H9 (cell line): Measurements from ENCODE around the gene UBE2J1. TPM values are rescaled to one million over a fixed set of nuclear protein-coding genes. Genes with fewer than 3 reads are reported as not detected.

Experiments
- DNase-seq: peaks from one replicate; pipeline ENCODE4 v3.0.0-alpha.2; 2017
- H2AFZ ChIP-seq: one replicate; pipeline ENCODE4 v1.6.1; 2013; ENCODE audit warnings: mild to moderate bottlenecking, low read length, control low read depth, moderate library complexity
- H2AK5ac ChIP-seq: 2 replicates; pipeline ENCODE4 v1.6.1; 2013; ENCODE audit warnings: low read length, control low read depth, mixed read lengths; ENCODE audit not compliant: insufficient read length
- H2BK120ac ChIP-seq: one replicate; pipeline ENCODE4 v1.6.1; 2013; ENCODE audit warnings: low read depth, mild to moderate bottlenecking, low read length, control low read depth, inconsistent platforms; ENCODE audit not compliant: poor library complexity, severe bottlenecking
- H2BK12ac ChIP-seq: 2 replicates; pipeline ENCODE4 v1.6.1; 2013; ENCODE audit warnings: low read length, control low read depth, mixed read lengths, low read depth; ENCODE audit not compliant: insufficient read length
- H2BK15ac ChIP-seq: 2 replicates; pipeline ENCODE4 v1.6.1; 2013; ENCODE audit warnings: low read depth, low read length, control low read depth
- H2BK20ac ChIP-seq: one replicate; pipeline ENCODE4 v1.6.1; 2013; ENCODE audit warnings: low read depth, mild to moderate bottlenecking, low read length, control low read depth, inconsistent platforms; ENCODE audit not compliant: poor library complexity, severe bottlenecking
- H2BK5ac ChIP-seq: 2 replicates; pipeline ENCODE4 v1.6.1; 2013; ENCODE audit warnings: low read length, control low read depth, mixed read lengths; ENCODE audit not compliant: insufficient read length
- H3K14ac ChIP-seq: 2 replicates; pipeline ENCODE4 v1.6.1; 2013; ENCODE audit warnings: low read length, control low read depth; ENCODE audit not compliant: insufficient read depth
- H3K18ac ChIP-seq: 2 replicates; pipeline ENCODE4 v1.6.1; 2013; ENCODE audit warnings: low read depth, mild to moderate bottlenecking, mixed read lengths, low read length, control low read depth; ENCODE audit not compliant: insufficient read length
- H3K23ac ChIP-seq: 2 replicates; pipeline ENCODE4 v1.6.1; 2013; ENCODE audit warnings: low read length, control low read depth, mixed read lengths, low read depth; ENCODE audit not compliant: insufficient read length
- H3K23me2 ChIP-seq: 2 replicates; pipeline ENCODE4 v1.6.1; 2013; ENCODE audit warnings: low read depth, mild to moderate bottlenecking, mixed read lengths, low read length, control low read depth; ENCODE audit not compliant: insufficient read length, poor library complexity, severe bottlenecking
- H3K27ac ChIP-seq: 2 replicates; pipeline ENCODE4 v1.5.1; 2013; ENCODE audit warnings: low read length, control low read depth, mixed read lengths, low read depth; ENCODE audit not compliant: insufficient read length
- H3K27me3 ChIP-seq: 2 replicates; pipeline ENCODE4 v1.6.1; 2013; ENCODE audit warnings: low read length, control low read depth, inconsistent platforms; ENCODE audit not compliant: insufficient read depth
- H3K4ac ChIP-seq: 2 replicates; pipeline ENCODE4 v1.6.1; 2013; ENCODE audit warnings: low read depth, mild to moderate bottlenecking, control low read depth, inconsistent platforms, low read length, moderate library complexity
- H3K4me1 ChIP-seq: 2 replicates; pipeline ENCODE4 v1.6.1; 2013; ENCODE audit warnings: low read length, control low read depth, inconsistent platforms; ENCODE audit not compliant: insufficient read depth
- H3K4me2 ChIP-seq: 2 replicates; pipeline ENCODE4 v1.6.1; 2013; ENCODE audit warnings: low read length, control low read depth, mixed read lengths; ENCODE audit not compliant: insufficient read length, insufficient read depth
- H3K56ac ChIP-seq: 2 replicates; pipeline ENCODE4 v1.6.1; 2013; ENCODE audit warnings: low read depth, mild to moderate bottlenecking, mixed read lengths, low read length, control low read depth; ENCODE audit not compliant: insufficient read length
- H3K79me1 ChIP-seq: 2 replicates; pipeline ENCODE4 v1.6.1; 2013; ENCODE audit warnings: low read depth, mild to moderate bottlenecking, moderate library complexity, low read length, control low read depth, inconsistent platforms; ENCODE audit not compliant: insufficient read depth, poor library complexity, severe bottlenecking
- H3K79me2 ChIP-seq: 2 replicates; pipeline ENCODE4 v1.6.1; 2013; ENCODE audit warnings: low read length, control low read depth, inconsistent platforms; ENCODE audit not compliant: insufficient read depth
- H3K9ac ChIP-seq: 2 replicates; pipeline ENCODE4 v1.6.1; 2013; ENCODE audit warnings: low read length, control low read depth, mixed read lengths; ENCODE audit not compliant: insufficient read length; ENCODE audit errors: extremely low read depth
- H3K9me3 ChIP-seq: one replicate; pipeline ENCODE4 v1.6.1; 2013; ENCODE audit warnings: low read depth, low read length, inconsistent platforms; ENCODE audit not compliant: control insufficient read depth
- H3T11ph ChIP-seq: one replicate; pipeline ENCODE4 v1.6.1; 2013; ENCODE audit warnings: mild to moderate bottlenecking, low read length, control low read depth, inconsistent platforms
- H4K20me1 ChIP-seq: one replicate; pipeline ENCODE4 v1.6.1; 2013; ENCODE audit not compliant: control insufficient read depth, insufficient read length, insufficient read depth
- H4K5ac ChIP-seq: 2 replicates; pipeline ENCODE4 v1.6.1; 2013; ENCODE audit warnings: low read depth, mild to moderate bottlenecking, mixed read lengths, low read length, control low read depth; ENCODE audit not compliant: insufficient read length
- H4K8ac ChIP-seq: replicated peaks from 2 replicates; pipeline ENCODE4 v1.6.1; 2013; ENCODE audit warnings: low read length, control low read depth, mixed read lengths, low read depth; ENCODE audit not compliant: insufficient read length
- H4K91ac ChIP-seq: 2 replicates; pipeline ENCODE4 v1.6.1; 2013; ENCODE audit warnings: low read depth, mild to moderate bottlenecking, moderate library complexity, mixed read lengths, low read length, control low read depth; ENCODE audit not compliant: insufficient read length
- H3K27ac Mint-ChIP-seq, 3 experiments: 2 replicates in 2 of 3; 3 replicates in 1 of 3; pipeline ENCODE4 v1.8.0; 2020 to 2021; ENCODE audit warnings: mixed read lengths in 3 of 3, mild to moderate bottlenecking in 1 of 3, moderate library complexity in 1 of 3
- H3K27me3 Mint-ChIP-seq: 2 replicates; pipeline ENCODE4 v1.8.0; 2021; ENCODE audit warnings: low read depth, mild to moderate bottlenecking, moderate library complexity, mixed read lengths
- H3K36me3 Mint-ChIP-seq, 3 experiments: 2 replicates in 2 of 3; 3 replicates in 1 of 3; pipeline ENCODE4 v1.8.0; 2020 to 2021; ENCODE audit warnings: low read depth in 3 of 3, mixed read lengths in 3 of 3; ENCODE audit not compliant: insufficient read depth in 1 of 3
- H3K4me1 Mint-ChIP-seq, 2 experiments: 2 replicates each; pipeline ENCODE4 v1.8.0; 2020; ENCODE audit warnings: mixed read lengths in 2 of 2
- H3K4me3 Mint-ChIP-seq, 2 experiments: 2 replicates in 1 of 2; 3 replicates in 1 of 2; pipeline ENCODE4 v1.8.0; 2020 to 2021; ENCODE audit warnings: mild to moderate bottlenecking in 2 of 2, mixed read lengths in 2 of 2, moderate library complexity in 1 of 2
- H3K9me3 Mint-ChIP-seq, 2 experiments: 2 replicates in 1 of 2; 3 replicates in 1 of 2; pipeline ENCODE4 v1.8.0; 2020; ENCODE audit warnings: mild to moderate bottlenecking in 2 of 2, mixed read lengths in 2 of 2, moderate library complexity in 1 of 2
- CTCF ChIP-seq: fragments of 200-600 bp; sonication (generic); conservative IDR thresholded peaks from 3 replicates; pipeline ENCODE4 v1.8.0; 2021; ENCODE audit warnings: antibody characterized with exemption, mild to moderate bottlenecking
- WGBS: extraction: QIAGEN DNeasy Blood & Tissue Kit; methylation state at CpG from one replicate; pipeline ENCODE4 v1.1.7; 2013; ENCODE audit warnings: missing lambda C conversion rate, low lambda C conversion rate, mixed read lengths; ENCODE audit not compliant: insufficient read length; ENCODE audit errors: extremely low coverage; 5-methylcytosine and 5-hydroxymethylcytosine counted together
- total RNA-seq: library from RNA; stranded (reverse); gene quantifications from 2 replicates; pipeline ENCODE4 v1.2.1, GENCODE V29; 2021

Gene UBE2J1
- total RNA-seq, 1 experiment from 2014 or later, result 13.1 TPM

- Histone ChIP-seq H3K9ac (no peak overlapping the region), H2BK15ac (no peak overlapping the region), H2AK5ac (no peak overlapping the region), H3T11ph (no peak overlapping the region), H2BK120ac (no peak overlapping the region), H2BK12ac (no peak overlapping the region), H3K4me2 (no peak overlapping the region), H3K27me3 (no peaks in the 10 kb centered on the region), H4K91ac (no peak overlapping the region), H3K23me2 (no peaks in the 10 kb centered on the region), H4K8ac (no peak overlapping the region), H2BK5ac (no peak overlapping the region), H3K23ac (no peak overlapping the region), H3K27ac (no peak overlapping the region), H4K5ac (no peak overlapping the region), H2BK20ac (no peak overlapping the region), H3K79me2 (peaks cover 5% of the 10 kb centered on the region; the same call in 1 of the 2 replicates), H3K56ac (no peak overlapping the region), H3K4me1 (peaks cover 4% of the 10 kb centered on the region; the same call in 1 of the 2 replicates), H3K9me3 (no peaks in the 10 kb centered on the region), H3K4ac (no peak overlapping the region), H2AFZ (no peak overlapping the region), H3K18ac (no peak overlapping the region), H3K14ac (no peak overlapping the region), H4K20me1 (no peaks in the 10 kb centered on the region), H3K79me1 (no peaks in the 10 kb centered on the region)
- no peak for DNase-seq
- Mint-ChIP-seq H3K27ac (no peak overlapping the region), H3K36me3 (no peaks in the 10 kb centered on the region; a peak in 1 of 7 replicates), H3K4me1 (peaks cover 14 to 21% of the 10 kb centered on the region in 2 experiments), H3K9me3 (no peaks in the 10 kb centered on the region; a peak in 1 of 5 replicates), H3K4me3 (no peak overlapping the region; a peak in 1 of 5 replicates), H3K27me3 (no peaks in the 10 kb centered on the region; the same call in 1 of the 2 replicates)
- no CpG with 5 or more reads among the region's 6 CpGs for WGBS
- TF ChIP-seq CTCF, result no peak
Measured at GRCh38 chr6:89400912-89401399, 48.4 kb upstream of the UBE2J1 start.
